ENCODE measurements around the gene CAPZB.

DNA sequence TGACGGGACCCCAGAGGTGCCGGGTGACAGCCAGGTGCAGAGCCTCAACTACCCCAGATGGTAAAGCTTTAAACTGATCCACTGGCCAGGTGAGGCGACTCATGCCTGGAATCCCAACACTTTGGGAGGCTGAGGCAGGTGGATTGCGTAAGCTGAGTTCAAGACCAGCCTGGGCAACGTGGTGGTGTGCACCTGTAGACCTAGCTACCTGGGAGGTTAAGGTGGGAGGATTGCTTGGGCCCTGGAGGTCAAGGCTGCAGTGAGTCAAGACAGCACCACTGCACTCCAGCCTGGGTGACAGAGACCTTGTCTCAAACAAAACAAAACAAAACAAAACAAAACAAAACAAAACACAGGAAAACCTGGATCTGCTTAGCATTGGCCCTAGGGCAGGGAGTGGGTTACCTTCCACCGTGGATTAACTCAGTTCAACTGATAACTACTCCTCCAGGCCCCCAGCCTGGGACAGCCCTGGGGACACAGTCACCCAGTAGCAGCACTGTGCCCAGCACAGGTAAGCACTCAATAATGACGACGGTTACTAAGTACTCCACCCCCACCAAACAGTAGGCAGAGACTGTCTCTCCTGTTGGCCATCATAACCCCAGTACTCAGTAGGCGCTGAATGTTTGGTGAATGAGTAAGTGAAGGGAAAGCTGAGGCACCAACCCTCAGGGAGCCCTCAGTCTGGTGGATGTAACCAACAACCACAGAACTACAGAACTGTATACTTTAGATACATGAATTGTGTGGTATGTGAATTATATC is 151.6 kb downstream of the CAPZB start:
- TF ChIP-seq, protein P1, sequence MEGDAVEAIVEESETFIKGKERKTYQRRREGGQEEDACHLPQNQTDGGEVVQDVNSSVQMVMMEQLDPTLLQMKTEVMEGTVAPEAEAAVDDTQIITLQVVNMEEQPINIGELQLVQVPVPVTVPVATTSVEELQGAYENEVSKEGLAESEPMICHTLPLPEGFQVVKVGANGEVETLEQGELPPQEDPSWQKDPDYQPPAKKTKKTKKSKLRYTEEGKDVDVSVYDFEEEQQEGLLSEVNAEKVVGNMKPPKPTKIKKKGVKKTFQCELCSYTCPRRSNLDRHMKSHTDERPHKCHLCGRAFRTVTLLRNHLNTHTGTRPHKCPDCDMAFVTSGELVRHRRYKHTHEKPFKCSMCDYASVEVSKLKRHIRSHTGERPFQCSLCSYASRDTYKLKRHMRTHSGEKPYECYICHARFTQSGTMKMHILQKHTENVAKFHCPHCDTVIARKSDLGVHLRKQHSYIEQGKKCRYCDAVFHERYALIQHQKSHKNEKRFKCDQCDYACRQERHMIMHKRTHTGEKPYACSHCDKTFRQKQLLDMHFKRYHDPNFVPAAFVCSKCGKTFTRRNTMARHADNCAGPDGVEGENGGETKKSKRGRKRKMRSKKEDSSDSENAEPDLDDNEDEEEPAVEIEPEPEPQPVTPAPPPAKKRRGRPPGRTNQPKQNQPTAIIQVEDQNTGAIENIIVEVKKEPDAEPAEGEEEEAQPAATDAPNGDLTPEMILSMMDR (IDR thresholded peaks at IDR 0.05): no peak
- TF ChIP-seq NFIC (IDR thresholded peaks at IDR 0.05; ENCODE audit: borderline replicate concordance): no peak
- no peak for TF ChIP-seq TAF1 (IDR thresholded peaks at IDR 0.05; ENCODE audit: borderline replicate concordance, low read depth, low read length)

Data from SK-N-SH (cell line).